Prostate gland (tissue), 2 donors: ENCODE data around the gene ARSI. TPM values are rescaled to one million over a fixed set of nuclear protein-coding genes. Genes with fewer than 3 reads are reported as not detected.

Source experiments
- DNase-seq: peaks from one replicate; pipeline ENCODE4 v3.0.0-alpha.2; 2019; ENCODE audit warnings: low spot score
- H3K27ac ChIP-seq, 2 donors: fragments of 200-600 bp; sonication (generic); 2 replicates each; pipeline ENCODE4 v1.5.1; 2017 to 2019
- H3K27me3 ChIP-seq: fragments of 200-600 bp; sonication (generic); replicated peaks from 2 replicates; pipeline ENCODE4 v1.5.1; 2019; ENCODE audit not compliant: insufficient read depth
- H3K36me3 ChIP-seq, 2 donors: fragments of 200-600 bp; sonication (generic); 1 replicate in 1 of 2; 2 replicates in 1 of 2; pipeline versions ENCODE4 v1.5.1 to v1.8.1; 2017 to 2019
- H3K4me1 ChIP-seq: fragments of 200-600 bp; sonication (generic); replicated peaks from 2 replicates; pipeline ENCODE4 v1.5.1; 2019
- H3K4me3 ChIP-seq, 2 donors: fragments of 200-600 bp; sonication (generic); 2 replicates each; pipeline ENCODE4 v1.5.1; 2017 to 2019
- H3K9me3 ChIP-seq: fragments of 200-600 bp; sonication (generic); 2 replicates; pipeline ENCODE4 v1.5.1; 2017
- POLR2A ChIP-seq: fragments of 450-650 bp; IDR thresholded peaks from one replicate; pipeline ENCODE4 v1.6.1; 2016; ENCODE audit warnings: antibody characterized with exemption, mild to moderate bottlenecking
- POLR2AphosphoS5 ChIP-seq: sonication (generic); formaldehyde crosslinking; IDR thresholded peaks from one replicate; pipeline ENCODE4 v1.6.1; 2017; ENCODE audit warnings: antibody characterized with exemption
- WGBS: methylation state at CpG from one replicate; pipeline ENCODE4 v1.1.5; 2018; 5-methylcytosine and 5-hydroxymethylcytosine counted together
- intact Hi-C: fragments of 100-400 bp; cut with DNase I; formaldehyde crosslinking; loops from one replicate; pipeline ENCODE4 v1.14.2; 2022
- total RNA-seq, 2 donors: library from RNA; depleted of rRNA; stranded (reverse); fragments of >200 nt; gene quantifications; one replicate each; pipeline ENCODE4 v1.1.0, GENCODE V29; 2016
- TF ChIP-seq, protein P1 (sequence below), 4 experiments: fragments of 200-600 bp in 2 of 4; fragments of 450-650 bp in 2 of 4; sonication (generic) in 2 of 4; IDR thresholded peaks; 1 replicate in 3 of 4; 2 replicates in 1 of 4; pipeline ENCODE4 v1.5.1; 2016 to 2019; ENCODE audit warnings: antibody characterized with exemption in 4 of 4, mild to moderate bottlenecking in 2 of 4, moderate library complexity in 2 of 4

ARSI gene
- total RNA-seq, 2 donors from 2014 or later, result 1.5 to 1.6 TPM

DNA sequence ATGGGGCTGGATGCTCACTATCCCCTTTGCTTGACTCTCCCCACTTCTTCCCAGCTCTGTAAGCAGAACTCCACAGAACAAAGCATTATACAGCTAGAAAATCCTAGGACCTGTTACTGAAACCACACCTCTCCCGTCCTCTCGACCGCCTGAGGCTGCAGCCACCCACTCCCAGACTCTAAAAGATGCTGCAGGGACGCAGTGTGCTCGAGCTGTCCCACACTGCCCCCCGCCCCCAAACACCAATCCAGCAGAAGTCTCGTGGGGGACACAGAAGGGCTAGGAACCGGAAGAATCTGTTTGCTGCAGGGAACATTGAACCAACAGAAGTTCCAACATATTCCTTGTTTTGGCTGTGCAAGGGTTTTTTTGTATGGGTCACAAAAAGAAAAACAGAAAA, 20.7 kb downstream of the ARSI start:
- intact Hi-C loops, result no loop called here
- Histone ChIP-seq H3K4me1 (no peaks in the 10 kb centered on the region), H3K36me3 (no peaks in the 10 kb centered on the region), H3K9me3 (no peaks in the 10 kb centered on the region), H3K4me3 (no peak overlapping the region), H3K27me3 (no peaks in the 10 kb centered on the region), H3K27ac (no peak overlapping the region)
- no peak for DNase-seq
- no peak for TF ChIP-seq POLR2AphosphoS5
- TF ChIP-seq, protein P1, sequence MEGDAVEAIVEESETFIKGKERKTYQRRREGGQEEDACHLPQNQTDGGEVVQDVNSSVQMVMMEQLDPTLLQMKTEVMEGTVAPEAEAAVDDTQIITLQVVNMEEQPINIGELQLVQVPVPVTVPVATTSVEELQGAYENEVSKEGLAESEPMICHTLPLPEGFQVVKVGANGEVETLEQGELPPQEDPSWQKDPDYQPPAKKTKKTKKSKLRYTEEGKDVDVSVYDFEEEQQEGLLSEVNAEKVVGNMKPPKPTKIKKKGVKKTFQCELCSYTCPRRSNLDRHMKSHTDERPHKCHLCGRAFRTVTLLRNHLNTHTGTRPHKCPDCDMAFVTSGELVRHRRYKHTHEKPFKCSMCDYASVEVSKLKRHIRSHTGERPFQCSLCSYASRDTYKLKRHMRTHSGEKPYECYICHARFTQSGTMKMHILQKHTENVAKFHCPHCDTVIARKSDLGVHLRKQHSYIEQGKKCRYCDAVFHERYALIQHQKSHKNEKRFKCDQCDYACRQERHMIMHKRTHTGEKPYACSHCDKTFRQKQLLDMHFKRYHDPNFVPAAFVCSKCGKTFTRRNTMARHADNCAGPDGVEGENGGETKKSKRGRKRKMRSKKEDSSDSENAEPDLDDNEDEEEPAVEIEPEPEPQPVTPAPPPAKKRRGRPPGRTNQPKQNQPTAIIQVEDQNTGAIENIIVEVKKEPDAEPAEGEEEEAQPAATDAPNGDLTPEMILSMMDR (IDR thresholded peaks at IDR 0.05), result no peak
- no peak for TF ChIP-seq POLR2A
- 57% methylated on average over 8 of the region's 8 CpGs for WGBS

DNA sequence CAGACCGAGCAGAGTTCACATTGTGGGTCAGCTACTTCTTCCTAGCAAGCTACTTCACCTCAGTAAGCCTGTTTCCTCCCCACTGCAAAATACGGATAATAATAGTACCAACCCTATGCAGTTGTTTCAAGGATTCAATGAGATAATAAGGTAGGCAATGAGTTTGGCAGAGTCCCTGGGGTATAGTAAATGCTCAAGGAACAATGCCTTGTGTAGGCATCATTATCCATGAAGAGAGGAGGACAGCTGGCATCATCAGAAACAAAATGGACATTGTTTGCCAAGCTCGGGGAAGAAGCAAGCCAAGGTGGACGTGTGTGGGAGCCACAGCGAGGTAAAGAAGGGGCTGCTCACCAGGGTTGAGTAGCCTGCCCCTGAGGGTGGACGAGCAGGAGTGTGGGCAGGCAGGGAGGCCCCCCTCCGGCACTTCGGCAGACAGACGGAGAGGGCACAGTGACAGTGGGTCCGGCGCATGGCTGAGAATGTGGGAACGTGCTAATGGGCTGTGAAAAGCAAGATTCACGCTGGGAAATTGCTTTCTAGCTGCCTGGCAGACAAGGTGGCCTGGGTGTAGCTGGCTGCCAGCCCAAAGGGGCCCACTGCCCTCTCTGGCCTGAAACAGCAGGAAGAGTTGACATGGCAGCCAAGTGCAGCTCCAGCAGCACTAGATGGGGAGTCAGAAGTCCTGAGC, 23.2 kb downstream of the ARSI start:
- Histone ChIP-seq H3K9me3 (no peaks in the 10 kb centered on the region), H3K27me3 (no peaks in the 10 kb centered on the region), H3K27ac (no peak overlapping the region), H3K4me3 (no peak overlapping the region), H3K4me1 (no peaks in the 10 kb centered on the region), H3K36me3 (no peaks in the 10 kb centered on the region)
- DNase-seq, result no peak
- whole genome bisulfite sequencing, result 82% methylated on average over 13 of the region's 13 CpGs
- intact Hi-C loops, result no loop called here
- TF ChIP-seq, protein P1 (IDR thresholded peaks at IDR 0.05), result no peak
- no peak for TF ChIP-seq POLR2A
- TF ChIP-seq POLR2AphosphoS5, result no peak

DNA sequence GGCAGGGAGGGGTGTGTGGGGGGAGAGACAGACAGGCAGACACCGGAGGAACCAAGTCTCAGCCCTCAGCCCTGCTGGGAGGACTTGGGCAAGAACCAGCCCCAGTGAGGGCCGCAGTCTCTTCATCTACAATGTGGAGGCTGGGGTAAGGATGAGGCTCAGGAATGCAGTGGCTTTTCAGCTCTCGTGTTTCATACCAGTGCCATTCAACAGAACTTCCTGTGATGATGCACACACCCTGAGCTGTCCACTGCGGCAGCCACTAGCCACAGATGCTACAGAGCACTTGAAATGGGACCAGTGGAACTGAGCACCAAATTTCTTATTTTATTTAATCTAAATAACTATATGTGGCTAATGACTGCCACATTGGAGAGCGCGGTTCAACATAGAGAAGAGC, 23.8 kb downstream of the ARSI start:
- TF ChIP-seq POLR2A, result no peak
- no peak for TF ChIP-seq POLR2AphosphoS5
- TF ChIP-seq, protein P1 (IDR thresholded peaks at IDR 0.05), result no peak
- intact Hi-C loops, result no loop called here
- no peak overlapping the region for H3K27ac ChIP-seq
- no peak for DNase-seq
- H3K4me1 ChIP-seq, result no peaks in the 10 kb centered on the region
- no peak overlapping the region for H3K4me3 ChIP-seq
- no peaks in the 10 kb centered on the region for H3K9me3 ChIP-seq
- WGBS, result 88% methylated on average over 6 of the region's 6 CpGs
- no peaks in the 10 kb centered on the region for H3K36me3 ChIP-seq
- H3K27me3 ChIP-seq, result no peaks in the 10 kb centered on the region

DNA sequence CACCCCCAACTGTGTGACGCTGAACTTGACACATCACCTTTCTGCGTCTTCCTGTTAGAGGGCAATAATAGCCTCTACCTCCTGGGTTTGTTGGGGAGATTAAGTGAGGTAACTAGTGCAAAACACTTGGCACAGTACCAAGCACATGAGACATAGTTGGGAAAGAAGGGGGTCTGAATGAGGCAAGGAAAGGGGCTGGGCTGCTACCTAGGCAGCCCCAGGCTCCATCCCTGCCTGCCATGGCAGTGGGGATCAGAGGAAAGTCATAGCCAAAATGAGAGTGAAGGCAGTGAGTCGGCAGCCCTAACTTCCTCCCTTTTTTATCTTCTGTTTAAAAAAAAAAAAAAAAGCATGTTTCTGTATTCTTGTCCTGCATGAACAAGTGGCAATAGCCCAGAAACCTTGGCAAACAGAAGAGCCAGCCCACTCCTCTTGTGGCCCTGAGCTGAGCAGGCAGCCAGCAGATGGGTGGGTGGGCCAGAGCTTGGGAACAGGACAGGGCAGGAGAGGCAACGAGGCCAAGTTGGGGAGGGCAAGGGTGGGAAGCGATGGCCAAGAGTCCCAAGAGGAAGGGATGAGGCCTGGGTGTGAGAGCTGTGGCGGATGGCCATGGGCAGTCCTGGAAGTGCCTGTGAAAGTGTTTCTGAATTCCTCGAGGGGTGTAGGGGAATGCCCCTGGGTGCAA, 24.5 kb downstream of the ARSI start:
- Histone ChIP-seq H3K27ac (no peak overlapping the region), H3K27me3 (no peaks in the 10 kb centered on the region), H3K4me1 (no peaks in the 10 kb centered on the region), H3K36me3 (no peaks in the 10 kb centered on the region), H3K4me3 (no peak overlapping the region), H3K9me3 (no peaks in the 10 kb centered on the region)
- DNase-seq, result no peak
- intact Hi-C loops, result no loop called here
- TF ChIP-seq POLR2A, result no peak
- TF ChIP-seq POLR2AphosphoS5, result no peak
- TF ChIP-seq, protein P1 (IDR thresholded peaks at IDR 0.05), result no peak
- WGBS, result 65% methylated on average over 7 of the region's 7 CpGs

DNA sequence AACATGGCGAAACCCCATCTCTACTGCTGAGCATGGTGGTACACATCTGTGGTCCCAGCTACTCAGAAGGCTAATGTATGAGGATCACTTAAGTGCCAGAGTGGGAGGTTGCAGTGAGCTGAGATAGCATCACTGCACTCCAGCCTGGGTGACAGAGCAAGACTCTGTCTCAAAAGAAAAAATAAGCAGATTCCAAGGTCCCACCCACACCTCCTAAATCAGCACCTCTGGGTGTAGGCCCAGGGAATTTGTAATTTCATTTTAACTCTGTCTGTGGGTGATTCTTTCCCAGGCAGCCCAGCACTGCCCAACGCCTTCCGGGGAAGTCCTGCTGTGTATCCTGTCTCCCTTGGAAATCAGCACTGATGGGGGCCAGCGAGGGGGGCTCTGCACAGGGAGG, 25.7 kb downstream of the ARSI start:
- Histone ChIP-seq H3K27me3 (no peaks in the 10 kb centered on the region), H3K4me1 (no peaks in the 10 kb centered on the region), H3K4me3 (no peak overlapping the region), H3K9me3 (no peaks in the 10 kb centered on the region), H3K27ac (no peak overlapping the region), H3K36me3 (no peaks in the 10 kb centered on the region)
- no peak for TF ChIP-seq POLR2A
- TF ChIP-seq, protein P1 (IDR thresholded peaks at IDR 0.05), result no peak
- TF ChIP-seq POLR2AphosphoS5, result no peak
- DNase-seq, result no peak
- intact Hi-C loops, result no loop called here
- 87% methylated on average over 4 of the region's 4 CpGs for WGBS
